GM21528 (cell line): ENCODE results near the gene SNX5.
A peak's percentile ranks its signal among the peaks of the same experiment; 100 is the strongest.
"Not testable (repeated sequence)": the region's sequence is repeated elsewhere in the genome, so short reads cannot be mapped to it uniquely, and the experiment has no call there.

Experiments used
- ATAC-seq: cut with Tn5 transposase; IDR thresholded peaks from one replicate; pipeline ENCODE4 v1.9.1; 2021; ENCODE audit warnings: mild to moderate bottlenecking, moderate library complexity; ENCODE audit not compliant: unreplicated experiment, low FRiP score

Gene SNX5

DNA sequence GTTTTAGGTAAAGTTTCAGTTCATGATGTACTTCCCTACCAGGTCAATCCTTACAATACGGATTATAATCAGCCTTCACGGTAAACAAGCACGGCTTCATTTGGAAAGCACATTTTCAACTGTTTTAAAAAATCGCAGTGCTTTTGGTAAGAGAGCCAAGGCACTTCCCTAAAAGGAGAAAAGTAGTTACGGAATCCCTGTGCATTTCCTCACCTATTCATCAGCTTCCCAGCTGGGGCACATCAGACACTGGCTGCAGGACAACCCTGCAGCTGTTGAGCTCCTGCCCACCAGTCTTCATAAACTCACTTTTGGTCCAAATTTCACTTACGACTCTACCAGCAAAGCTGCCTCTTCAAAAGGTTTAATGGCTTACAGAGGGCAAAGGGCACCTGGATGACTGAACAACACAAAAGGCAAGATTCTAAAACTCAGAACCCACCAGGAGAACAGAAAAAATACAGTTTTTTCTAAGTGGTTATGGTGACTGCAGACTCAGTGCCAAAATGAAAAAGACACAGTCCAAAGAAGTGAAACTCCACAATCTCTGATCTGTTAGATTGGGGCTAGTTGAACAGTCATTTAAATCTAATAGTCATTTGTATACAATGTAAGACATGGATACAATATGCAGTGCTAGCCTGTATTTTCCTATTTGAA, 7.5 kb downstream of the SNX5 start:
- ATAC-seq, result no peak

DNA sequence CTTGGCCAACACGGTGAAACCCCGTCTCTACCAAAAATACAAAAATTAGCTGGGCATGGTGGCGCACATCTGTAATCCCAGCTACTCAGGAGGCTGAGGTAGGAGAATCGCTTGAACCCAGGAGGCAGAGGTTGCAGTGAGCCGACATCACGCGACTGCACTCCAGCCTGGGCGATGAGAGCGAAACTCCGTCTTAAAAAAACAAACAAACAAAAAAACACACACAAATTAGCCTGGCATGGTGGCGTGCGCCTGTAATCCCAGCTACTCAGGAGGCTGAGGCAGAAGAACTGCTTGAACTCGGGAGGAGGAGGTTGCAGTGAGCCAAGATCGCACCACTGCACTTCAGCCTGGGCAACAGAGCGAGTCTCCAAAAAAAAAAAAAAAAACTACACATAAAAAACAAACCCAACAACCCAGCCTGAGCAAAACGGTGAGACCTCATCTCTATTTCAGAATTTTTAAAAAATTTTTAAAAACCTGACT, 8.2 kb downstream of the SNX5 start:
- not testable (repeated sequence) for ATAC-seq

DNA sequence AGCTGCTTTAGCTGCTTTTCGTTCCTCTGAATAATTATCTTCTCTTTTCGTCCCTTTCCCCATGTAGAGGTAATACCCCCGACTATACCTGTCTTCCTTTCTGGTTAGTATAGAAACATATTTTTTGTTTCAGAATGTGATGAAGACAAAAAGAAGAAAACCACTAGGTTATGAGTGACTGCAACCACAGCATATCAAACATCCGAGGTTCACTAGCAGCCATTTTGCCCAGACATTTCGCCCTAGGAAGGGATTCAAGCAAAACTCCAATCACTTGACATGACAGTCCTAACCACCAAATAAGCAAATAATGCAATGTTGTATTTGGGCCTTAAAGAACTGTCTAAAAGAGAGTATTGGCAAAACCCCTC, 9.4 kb downstream of the SNX5 start:
- ATAC-seq, result no peak

DNA sequence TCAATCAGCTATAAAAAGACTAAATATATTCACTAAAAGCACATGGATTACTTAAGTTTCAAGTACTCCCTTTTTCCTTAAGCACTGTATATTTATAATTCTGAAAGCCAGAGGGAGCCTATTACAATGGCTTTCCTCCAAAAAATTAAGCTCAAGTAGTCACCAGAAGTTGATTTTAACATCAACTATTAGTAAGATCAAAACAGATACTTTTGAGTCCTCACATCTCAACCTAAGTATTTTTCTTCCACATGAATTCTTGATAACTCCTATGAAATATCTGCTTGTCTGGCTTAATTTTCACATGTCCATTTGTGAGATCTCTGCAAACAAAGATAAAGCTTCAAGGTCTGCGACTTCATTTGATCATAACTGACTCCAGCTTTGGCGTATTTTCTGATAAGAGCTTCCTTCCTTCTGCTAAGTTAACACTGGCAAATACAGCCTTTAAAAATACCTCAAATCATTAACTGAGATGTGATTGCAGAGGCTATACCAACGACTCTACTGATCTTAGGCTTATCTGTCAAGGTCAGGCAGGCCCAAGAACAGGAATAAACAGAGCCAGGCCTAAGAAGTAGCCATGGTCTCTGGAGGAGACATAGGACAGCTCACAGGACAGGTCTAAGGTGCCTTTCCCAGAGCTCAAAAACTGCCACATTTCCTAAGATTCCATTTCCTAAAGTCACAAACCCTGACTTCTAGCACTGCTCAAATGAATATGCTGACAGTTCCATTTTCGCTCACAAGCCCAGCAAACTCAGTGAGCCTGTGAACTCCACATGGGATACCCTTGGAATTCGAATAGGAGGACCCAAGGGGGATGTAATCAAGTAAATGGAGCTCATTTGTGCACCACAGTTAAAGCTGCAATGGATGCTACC, 10.0 kb downstream of the SNX5 start:
- no peak for ATAC-seq

DNA sequence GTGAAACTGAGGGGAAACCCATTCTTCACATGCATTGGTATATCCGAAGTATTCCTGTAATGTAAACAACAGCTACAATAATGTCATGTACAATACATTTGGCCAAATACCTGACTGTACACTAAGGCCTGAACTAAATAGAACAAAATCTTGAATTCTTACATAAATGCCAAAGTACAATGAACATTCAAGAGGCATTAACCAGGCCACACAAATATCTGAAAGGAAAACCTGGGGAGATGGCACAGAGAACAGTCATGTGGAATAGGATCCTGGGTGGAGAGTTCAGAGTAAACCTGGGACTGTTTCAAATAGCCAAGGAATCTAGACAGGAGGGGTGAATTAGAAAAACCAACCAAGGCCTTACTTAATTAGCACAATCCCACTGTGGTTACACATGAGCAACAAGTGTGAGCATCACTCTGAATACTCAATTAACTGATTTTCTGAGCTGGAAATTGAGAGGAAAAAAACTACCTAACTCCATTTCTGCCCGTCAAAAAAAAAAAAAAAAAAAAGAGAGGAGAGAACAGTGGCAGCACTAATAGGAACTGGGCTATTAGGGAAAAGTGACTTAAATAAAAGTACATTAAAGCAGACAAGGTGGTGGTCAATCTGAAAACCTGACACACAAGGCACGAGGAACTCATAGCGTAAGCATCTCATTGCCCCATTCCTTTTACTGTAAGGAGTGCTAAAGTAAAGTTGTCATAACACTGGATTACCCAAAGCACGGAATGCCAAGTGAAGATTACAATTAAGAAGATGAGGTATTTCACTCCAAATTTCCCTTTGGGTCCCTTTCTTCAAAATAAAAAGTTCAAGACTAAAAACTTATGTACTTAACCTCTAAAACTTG, 10.9 kb downstream of the SNX5 start:
- ATAC-seq, result no peak

DNA sequence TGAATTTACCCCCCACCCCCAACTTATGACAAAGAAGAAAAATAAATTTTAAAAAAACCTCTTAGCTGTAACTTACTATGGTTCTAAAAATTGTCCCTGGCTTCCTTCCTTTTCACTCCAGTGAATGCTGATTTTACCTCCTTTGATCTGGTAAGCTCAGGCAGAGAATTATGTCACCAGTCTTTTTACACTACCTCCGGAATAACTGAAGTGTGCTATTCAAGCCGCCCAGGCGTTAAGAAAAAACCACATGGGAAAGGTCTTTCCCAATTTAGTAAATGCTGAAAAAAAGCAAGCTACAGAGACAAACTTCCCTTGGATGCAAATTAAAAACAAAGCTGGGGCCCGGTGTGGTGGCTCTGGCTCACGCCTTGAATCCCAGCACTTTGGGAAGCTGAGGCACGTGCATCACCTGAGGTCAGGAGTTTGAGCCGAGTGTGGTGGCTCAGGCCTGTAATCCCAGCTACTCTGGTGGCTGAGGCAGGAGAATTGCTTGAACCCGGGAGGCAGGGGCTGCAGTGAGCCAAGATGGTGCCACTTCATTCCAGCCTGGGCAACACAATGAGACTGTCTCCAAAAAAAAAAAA, 12.4 kb downstream of the SNX5 start:
- ATAC-seq, result no peak

DNA sequence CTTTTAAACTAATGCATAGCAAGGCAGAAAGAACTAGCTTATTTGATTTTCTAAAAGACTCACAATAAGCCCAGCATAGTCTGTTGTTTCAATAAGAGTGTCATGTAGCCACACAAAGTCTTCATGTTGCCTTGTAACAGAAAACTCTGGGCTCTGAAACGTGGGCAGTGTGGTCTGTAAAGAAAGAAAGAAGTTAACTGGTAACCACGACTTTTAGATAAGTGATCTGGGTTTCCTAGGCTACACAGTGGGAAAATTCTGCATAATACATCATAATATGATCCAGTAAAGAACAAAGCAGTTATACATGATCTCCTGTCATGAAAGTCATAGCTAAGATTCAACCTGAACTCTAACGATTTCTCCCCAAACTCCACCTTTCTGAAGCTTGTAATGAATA, 13.3 kb downstream of the SNX5 start:
- ATAC-seq, result no peak

DNA sequence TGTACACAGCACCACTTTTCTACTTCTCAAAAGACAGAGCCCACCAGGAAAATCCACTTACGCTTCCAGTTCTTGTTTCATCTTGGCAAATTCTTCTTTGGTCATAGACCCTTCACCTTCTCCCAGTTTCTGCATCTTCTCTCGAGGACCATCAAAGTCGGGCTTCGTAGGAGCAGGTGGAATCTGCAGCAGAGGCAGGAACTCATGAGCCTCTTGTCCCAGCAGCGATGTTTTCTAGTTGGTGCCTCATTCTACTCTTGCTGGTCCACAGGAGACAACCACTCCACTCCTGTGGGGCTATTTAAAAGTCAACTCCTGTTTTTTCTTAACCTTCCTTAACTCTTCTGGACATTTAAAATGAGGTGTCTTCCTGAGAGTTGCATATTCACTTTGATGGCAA, 14.7 kb downstream of the SNX5 start:
- ATAC-seq, result no peak

DNA sequence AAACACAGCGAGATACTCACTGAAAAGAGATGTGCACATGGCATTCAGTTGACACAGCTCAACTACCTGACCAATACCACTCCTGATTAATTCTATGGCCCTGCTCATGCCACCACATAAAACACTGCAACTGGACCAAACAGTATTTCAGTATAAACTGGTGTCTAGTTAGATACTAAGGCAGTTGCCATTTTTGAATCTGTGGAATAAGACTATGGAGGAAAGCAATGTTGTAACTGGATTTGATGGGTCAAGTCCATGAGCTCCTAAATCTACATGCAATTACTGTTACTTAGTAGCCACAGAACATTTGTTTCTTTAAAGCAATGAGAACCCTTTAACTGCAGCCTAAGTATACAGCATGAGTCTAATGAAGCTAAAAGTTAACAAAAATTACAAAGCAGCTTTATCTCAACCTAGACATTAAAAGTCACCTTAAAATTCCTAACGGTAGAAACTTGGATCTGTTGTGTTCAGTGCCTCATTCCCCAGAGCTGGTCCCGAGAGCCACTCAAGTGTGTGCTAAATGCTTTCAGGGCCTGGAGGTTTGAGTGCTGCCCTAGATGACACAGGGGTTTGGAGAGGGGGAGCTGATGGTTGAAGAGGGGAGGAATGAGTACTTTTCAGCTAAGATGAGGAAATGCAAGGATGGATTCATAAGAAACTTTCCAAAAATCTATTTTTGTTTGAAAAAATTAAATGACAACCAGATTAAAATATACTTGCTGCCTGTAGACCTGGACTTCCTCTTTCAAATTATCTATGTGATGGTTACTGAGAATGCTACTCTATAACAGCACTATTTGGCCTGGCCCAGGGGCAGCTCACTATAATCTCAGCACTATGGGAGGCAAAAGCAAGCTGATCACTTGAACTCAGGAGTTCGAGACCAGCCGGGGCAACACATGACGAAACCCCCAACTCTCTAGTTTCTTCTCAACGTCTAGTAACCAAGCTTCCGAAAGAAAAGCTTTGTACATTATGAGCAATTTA, 15.6 kb downstream of the SNX5 start:
- no peak for ATAC-seq

DNA sequence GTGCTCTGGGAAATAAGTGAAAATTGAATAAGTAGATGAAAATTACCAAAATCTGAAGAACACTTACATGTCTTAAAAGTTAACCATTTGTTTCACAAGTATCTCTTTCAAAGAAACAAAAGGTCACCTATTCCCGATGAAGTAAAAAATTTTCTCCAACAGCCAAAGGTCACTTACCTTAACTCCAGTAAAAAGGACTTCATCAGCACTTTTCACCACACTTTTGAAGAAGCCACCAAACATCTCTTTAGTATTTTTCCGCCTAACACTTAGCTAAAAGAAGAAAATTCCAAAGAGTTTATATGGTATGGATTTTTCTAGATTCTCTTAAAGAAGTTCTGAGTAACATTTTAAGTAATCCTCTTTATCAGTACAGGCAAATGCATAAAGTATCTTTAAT, 17.3 kb downstream of the SNX5 start:
- no peak for ATAC-seq

DNA sequence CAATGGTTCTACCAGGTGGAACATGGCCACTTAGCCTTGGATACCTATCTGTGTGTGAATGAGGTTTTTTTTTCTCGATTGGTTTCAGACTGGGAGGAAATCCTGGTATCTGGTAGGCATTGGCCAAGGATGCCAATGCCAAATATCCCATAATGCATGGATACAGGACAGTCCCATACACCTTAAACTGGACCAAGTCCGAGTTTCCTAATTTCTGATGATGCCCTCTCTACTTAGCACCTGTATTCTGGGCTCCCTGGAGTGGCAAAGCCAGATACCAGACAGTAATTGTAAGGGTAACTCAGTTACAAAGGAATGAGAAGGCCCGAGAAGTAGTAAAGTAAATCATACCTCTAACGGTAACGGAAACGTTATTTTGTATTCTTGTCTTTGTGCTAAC, 17.9 kb downstream of the SNX5 start:
- no peak for ATAC-seq

DNA sequence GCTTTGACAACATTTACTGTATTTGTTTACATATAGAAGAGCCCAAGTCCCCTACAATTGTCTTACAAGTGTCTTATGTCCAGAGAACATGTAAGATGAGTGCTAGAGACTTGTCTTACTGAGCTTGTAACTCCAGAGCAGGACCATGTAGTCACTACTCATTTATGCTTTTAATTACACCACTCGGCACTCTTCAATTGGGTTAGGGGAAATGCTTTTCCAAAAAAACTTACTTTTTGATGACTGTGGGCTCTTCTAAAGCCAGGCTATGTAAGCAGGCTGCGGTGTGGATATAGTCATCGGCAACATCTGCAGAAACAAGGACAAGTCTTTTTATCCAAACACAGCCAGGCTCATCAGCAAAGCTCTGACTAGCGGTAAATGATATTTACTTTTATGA, 18.7 kb downstream of the SNX5 start:
- no peak for ATAC-seq

DNA sequence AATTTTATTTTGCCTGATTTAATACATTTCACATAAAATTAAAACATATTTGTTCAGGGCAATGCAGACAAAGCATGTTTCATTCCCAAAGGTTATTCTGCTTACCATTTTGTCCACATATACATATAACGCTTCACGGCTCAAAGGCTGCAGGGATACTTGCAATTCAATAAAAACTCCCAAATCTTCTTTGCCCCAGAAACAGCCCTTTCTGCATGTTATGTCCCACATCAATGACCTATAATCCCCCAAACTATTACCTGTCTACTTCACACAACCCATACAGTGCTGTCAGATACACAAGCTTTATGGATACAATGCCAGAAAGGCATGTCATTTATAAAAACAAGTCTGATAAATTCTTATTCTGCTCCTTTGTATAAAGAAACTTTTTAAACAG, 20.2 kb downstream of the SNX5 start:
- no peak for ATAC-seq

DNA sequence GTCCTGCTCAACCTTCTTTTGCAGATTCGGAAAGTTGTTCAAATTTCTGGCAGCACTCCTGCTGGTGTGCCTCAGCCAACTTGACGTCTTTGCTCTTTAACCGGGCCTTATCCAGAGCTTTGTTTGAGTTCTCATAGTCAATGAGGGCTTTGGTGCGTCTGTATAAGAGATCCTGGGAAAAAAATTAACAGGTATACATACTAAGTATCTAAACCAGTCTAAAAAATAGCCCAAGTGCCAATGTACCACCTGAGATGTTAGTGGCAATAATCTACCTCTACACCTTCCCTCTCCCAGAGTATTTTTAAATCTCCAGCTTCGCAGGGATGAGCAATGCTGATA, 21.1 kb downstream of the SNX5 start:
- ATAC-seq, result no peak

DNA sequence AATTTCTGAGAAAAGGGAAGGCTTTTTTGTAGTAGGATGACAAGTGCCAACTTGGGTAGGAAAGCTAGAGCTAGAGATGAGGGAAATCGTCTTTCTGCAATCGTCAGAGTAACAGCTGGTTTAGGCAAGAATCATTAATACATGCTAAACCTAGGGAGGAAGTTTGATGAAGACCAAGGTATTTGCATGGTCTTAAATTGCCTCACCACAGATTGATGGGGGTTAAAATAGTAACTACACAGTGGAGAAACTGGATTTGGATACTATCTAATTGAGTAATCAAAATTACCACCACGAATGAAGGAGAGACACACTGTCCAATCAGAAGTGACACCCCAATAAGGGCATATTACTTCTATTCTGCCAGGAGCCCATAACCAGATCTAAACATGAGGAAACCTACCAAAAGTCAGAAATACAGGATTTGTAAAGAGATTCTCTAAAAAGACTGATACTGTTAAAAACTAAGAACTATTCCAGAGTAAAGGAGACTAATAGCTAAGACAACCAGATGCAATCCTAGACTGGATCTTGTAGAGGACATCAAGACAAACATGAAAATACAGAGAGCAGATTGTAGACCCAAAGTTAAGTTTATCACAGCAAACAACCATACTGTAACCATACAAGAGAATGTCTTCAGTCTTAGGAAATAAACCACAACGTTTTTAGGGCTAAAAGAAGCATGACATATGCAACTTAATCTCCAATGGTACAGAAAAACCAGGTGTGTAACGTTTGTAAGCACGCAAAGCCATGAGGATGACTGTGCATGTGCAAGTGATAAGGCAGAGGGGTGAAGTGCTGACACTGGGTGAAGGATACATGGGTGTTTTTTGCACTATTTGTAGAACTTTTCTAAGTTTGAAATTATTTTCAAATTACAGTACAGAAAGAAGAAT, 21.8 kb downstream of the SNX5 start:
- ATAC-seq, result no peak

DNA sequence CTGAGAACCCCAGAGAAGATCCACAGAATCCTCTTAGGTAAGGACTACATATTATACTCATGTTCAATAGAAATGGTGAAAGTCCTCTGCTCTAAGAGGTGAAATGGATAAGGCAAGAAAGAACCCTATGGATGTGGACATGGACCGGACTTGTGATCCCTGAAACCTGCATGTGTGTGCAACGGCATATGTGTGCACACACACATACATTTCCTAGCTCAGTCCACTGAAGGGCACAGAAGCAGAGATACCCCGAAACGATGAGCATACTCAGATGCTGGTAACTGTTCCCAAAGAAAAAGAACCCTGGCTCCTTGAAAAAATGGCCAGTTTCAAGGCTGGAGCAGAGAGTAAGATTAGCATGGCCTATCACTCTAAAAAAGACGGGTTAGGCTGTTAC, 22.6 kb downstream of the SNX5 start:
- no peak for ATAC-seq

DNA sequence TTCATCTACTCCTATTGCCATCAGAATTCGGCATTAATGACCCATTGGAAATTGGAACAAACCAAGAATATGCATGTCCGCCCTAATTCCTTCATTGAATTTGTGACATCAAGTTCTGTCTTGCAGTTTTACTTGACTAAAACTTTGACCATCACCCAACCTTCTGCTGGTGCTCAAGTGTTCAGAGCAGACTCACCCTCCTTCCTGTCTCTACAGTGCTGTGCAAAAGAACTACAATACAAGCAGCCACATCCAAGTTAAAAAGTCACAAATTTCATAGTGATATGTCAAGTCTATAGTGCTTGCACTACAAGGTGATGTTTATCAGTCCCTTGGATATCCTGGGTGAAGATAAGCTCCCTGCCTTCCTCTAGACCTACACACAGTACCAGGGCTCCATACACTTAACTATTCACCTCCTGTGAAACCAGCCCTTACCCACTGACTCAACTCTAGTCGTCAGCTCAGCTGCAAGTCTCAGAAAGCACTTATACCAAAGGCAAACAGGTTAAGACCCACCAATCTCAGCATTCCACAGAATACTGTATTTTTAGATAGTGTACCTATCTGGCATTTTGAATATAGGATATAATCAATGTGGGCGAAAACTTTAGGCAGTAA, 23.6 kb downstream of the SNX5 start:
- no peak for ATAC-seq

DNA sequence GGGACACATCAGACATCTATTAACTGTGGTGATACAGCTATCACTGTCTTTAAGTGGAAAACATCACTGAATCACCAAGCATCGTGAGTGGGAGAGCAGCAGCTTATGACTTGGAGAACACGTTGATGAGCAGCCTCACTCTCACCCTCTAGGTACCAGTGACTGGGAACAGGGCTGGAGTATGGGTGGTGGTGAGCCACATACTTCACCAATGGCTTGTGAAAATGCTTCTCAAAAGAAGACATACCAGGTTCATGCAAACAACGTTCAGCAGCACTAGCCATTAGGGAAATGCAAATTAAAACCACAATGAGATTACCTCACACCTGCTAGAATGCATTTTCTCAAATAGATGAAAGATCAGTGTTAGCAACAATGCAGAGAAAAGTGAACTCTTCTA, 25.3 kb downstream of the SNX5 start:
- ATAC-seq, result peak; percentile 55
